HepG2 (cell line): ENCODE results near the gene SCN8A. TPM values are rescaled to one million over a fixed set of nuclear protein-coding genes. Genes with fewer than 3 reads are reported as not detected.

Experiments
- ADNP ChIP-seq: sonication (generic); formaldehyde crosslinking; IDR thresholded peaks from 2 replicates; pipeline ENCODE4 v1.4.0; 2020; ENCODE audit warnings: missing genetic modification reagents
- ARNT ChIP-seq: fragments of 450-650 bp; IDR thresholded peaks from 2 replicates; pipeline ENCODE4 v1.6.1; 2017
- HNF4A ChIP-seq: sonication (generic); formaldehyde crosslinking; IDR thresholded peaks from 2 replicates; pipeline ENCODE4 v1.4.0; 2020; ENCODE audit warnings: missing genetic modification reagents
- polyA plus RNA-seq, 8 experiments: library from polyadenylated mRNA; depleted of rRNA in 3 of 8; stranded (reverse) in 7 of 8; unstranded in 1 of 8; fragments of >200 nt; fragmentation: Illumina TruSeq in 4 of 8; extraction: Trizol in 4 of 8; gene quantifications; 2 replicates each; pipeline versions ENCODE4 v1.2.1 to v1.2.3, GENCODE V29; 2011 to 2016; ENCODE audit warnings: low read depth in 4 of 8, missing spikeins in 1 of 8, mixed read lengths in 1 of 8; ENCODE audit not compliant: insufficient read depth in 1 of 8
- total RNA-seq, 5 experiments: library from RNA; depleted of rRNA; stranded (reverse); fragments of >200 nt; fragmentation: Illumina TruSeq; extraction: Trizol; gene quantifications; 2 replicates each; pipeline ENCODE4 v1.2.3, GENCODE V29; 2016; ENCODE audit warnings: low read depth in 1 of 5
- TF ChIP-seq, protein P1 (sequence below), 2 experiments: fragments of 450-650 bp in 1 of 2; sonication (generic) in 1 of 2; formaldehyde crosslinking in 1 of 2; IDR thresholded peaks; 2 replicates each; pipeline versions ENCODE4 v1.6.1 to v1.8.0; 2016 to 2022; ENCODE audit warnings: antibody characterized with exemption in 1 of 2, mild to moderate bottlenecking in 1 of 2, missing genetic modification reagents in 1 of 2
- TF ChIP-seq, protein P2 (sequence below): sonication (generic); formaldehyde crosslinking; IDR thresholded peaks from 2 replicates; pipeline ENCODE4 v1.4.0; 2020; ENCODE audit warnings: low read depth, mild to moderate bottlenecking, missing genetic modification reagents

Gene SCN8A
- total and polyA plus RNA-seq, 2 of the 13 experiments (the other 11 are each of a cell fraction or from before 2014, with no cell fraction given): 0.57 to 1.4 TPM

DNA sequence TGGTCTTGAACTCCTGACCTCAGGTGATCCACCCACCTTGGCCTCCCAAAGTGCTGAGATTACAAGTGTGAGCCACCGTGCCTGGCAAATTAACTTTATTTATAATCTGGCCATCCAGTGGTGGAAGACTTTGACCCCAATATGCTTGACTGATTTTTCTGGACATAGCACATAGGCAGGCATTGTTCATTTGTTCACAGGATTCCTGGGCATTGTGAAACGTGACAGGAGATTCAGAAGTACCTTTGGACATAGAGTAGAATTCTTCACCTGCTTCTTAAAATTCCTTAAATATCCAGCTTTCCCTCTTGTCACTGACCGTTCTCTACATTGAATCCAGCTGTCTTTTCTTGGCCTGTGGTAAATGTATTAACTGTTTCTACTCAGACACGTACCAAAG, 103.1 kb downstream of the SCN8A start (continued):
- TF ChIP-seq, protein P1, sequence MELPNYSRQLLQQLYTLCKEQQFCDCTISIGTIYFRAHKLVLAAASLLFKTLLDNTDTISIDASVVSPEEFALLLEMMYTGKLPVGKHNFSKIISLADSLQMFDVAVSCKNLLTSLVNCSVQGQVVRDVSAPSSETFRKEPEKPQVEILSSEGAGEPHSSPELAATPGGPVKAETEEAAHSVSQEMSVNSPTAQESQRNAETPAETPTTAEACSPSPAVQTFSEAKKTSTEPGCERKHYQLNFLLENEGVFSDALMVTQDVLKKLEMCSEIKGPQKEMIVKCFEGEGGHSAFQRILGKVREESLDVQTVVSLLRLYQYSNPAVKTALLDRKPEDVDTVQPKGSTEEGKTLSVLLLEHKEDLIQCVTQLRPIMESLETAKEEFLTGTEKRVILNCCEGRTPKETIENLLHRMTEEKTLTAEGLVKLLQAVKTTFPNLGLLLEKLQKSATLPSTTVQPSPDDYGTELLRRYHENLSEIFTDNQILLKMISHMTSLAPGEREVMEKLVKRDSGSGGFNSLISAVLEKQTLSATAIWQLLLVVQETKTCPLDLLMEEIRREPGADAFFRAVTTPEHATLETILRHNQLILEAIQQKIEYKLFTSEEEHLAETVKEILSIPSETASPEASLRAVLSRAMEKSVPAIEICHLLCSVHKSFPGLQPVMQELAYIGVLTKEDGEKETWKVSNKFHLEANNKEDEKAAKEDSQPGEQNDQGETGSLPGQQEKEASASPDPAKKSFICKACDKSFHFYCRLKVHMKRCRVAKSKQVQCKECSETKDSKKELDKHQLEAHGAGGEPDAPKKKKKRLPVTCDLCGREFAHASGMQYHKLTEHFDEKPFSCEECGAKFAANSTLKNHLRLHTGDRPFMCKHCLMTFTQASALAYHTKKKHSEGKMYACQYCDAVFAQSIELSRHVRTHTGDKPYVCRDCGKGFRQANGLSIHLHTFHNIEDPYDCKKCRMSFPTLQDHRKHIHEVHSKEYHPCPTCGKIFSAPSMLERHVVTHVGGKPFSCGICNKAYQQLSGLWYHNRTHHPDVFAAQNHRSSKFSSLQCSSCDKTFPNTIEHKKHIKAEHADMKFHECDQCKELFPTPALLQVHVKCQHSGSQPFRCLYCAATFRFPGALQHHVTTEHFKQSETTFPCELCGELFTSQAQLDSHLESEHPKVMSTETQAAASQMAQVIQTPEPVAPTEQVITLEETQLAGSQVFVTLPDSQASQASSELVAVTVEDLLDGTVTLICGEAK (IDR thresholded peaks at IDR 0.05): peak; percentile 41; the same call in 1 of the 2 replicates
- TF ChIP-seq, protein P1 (CRISPR knock-in tag; IDR thresholded peaks at IDR 0.05): peak; percentile 87; the same call in 1 of the 2 replicates
- TF ChIP-seq ARNT (no peak), HNF4A (peak; percentile 31; the same call in 1 of the 2 replicates), ADNP (CRISPR knock-in tag) (no peak)
- TF ChIP-seq, protein P2, sequence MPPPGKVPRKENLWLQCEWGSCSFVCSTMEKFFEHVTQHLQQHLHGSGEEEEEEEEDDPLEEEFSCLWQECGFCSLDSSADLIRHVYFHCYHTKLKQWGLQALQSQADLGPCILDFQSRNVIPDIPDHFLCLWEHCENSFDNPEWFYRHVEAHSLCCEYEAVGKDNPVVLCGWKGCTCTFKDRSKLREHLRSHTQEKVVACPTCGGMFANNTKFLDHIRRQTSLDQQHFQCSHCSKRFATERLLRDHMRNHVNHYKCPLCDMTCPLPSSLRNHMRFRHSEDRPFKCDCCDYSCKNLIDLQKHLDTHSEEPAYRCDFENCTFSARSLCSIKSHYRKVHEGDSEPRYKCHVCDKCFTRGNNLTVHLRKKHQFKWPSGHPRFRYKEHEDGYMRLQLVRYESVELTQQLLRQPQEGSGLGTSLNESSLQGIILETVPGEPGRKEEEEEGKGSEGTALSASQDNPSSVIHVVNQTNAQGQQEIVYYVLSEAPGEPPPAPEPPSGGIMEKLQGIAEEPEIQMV (CRISPR knock-in tag): no peak
- TF ChIP-seq, all 625 proteins: peak for 4
